ENCODE results near the gene KDM1B.

GRCh38 chr6:18118330-18118729 lies 36.9 kb upstream of the KDM1B start:
- no peak for TF ChIP-seq CTCF (conservative IDR thresholded peaks at IDR 0.05; ENCODE audit: low read length)
- no peak for TF ChIP-seq EZH2phosphoT487 (IDR thresholded peaks at IDR 0.05; ENCODE audit: borderline replicate concordance)
